Neural progenitor cell (in vitro differentiated cells): ENCODE measurements around the gene RGS6. TPM values are rescaled to one million over a fixed set of nuclear protein-coding genes. Genes with fewer than 3 reads are reported as not detected.

ENCODE experiments used
- DNase-seq: peaks from one replicate; pipeline ENCODE4 v3.0.0-alpha.2; 2016; ENCODE audit warnings: low spot score
- H2AFZ ChIP-seq: fragments of 200-600 bp; sonication (generic); replicated peaks from 2 replicates; pipeline ENCODE4 v1.6.1; 2016; ENCODE audit warnings: antibody characterized with exemption
- H3F3A ChIP-seq: fragments of 200-600 bp; sonication (generic); 2 replicates; pipeline ENCODE4 v1.6.1; 2016; ENCODE audit warnings: antibody characterized with exemption, low read depth
- H3K27ac ChIP-seq: fragments of 200-600 bp; sonication (generic); 2 replicates; pipeline ENCODE4 v1.5.1; 2016; ENCODE audit warnings: mild to moderate bottlenecking
- H3K27me3 ChIP-seq: fragments of 200-600 bp; sonication (generic); 2 replicates; pipeline ENCODE4 v1.6.1; 2016; ENCODE audit warnings: mild to moderate bottlenecking, moderate library complexity
- H3K36me3 ChIP-seq: fragments of 200-600 bp; sonication (generic); 2 replicates; pipeline ENCODE4 v1.5.1; 2016
- H3K4me1 ChIP-seq: fragments of 200-600 bp; sonication (generic); 2 replicates; pipeline ENCODE4 v1.6.1; 2016; ENCODE audit warnings: mixed run types
- H3K4me2 ChIP-seq: fragments of 200-600 bp; sonication (generic); 2 replicates; pipeline ENCODE4 v1.6.1; 2016
- H3K4me3 ChIP-seq: fragments of 200-600 bp; sonication (generic); 2 replicates; pipeline ENCODE4 v1.5.1; 2016
- H3K79me2 ChIP-seq: fragments of 200-600 bp; sonication (generic); 2 replicates; pipeline ENCODE4 v1.6.1; 2016; ENCODE audit warnings: low read depth
- H3K9ac ChIP-seq: fragments of 200-600 bp; sonication (generic); 2 replicates; pipeline ENCODE4 v1.6.1; 2016
- H3K9me3 ChIP-seq: fragments of 200-600 bp; sonication (generic); 2 replicates; pipeline ENCODE4 v1.5.1; 2016; ENCODE audit warnings: low read depth
- H4K20me1 ChIP-seq: fragments of 200-600 bp; sonication (generic); 2 replicates; pipeline ENCODE4 v1.6.1; 2016; ENCODE audit warnings: low read depth
- H3K27ac Mint-ChIP-seq: 3 replicates; pipeline ENCODE4 v1.8.0; 2021; ENCODE audit warnings: mixed read lengths
- H3K27me3 Mint-ChIP-seq: 2 replicates; pipeline ENCODE4 v1.8.0; 2022; ENCODE audit warnings: low read depth, mild to moderate bottlenecking, inconsistent platforms, moderate library complexity, mixed read lengths; ENCODE audit not compliant: insufficient read depth
- H3K36me3 Mint-ChIP-seq: 3 replicates; pipeline ENCODE4 v1.8.0; 2021; ENCODE audit warnings: mixed read lengths
- H3K4me1 Mint-ChIP-seq: 3 replicates; pipeline ENCODE4 v1.8.0; 2021; ENCODE audit warnings: mixed read lengths
- H3K4me3 Mint-ChIP-seq: 3 replicates; pipeline ENCODE4 v1.8.0; 2021; ENCODE audit warnings: mild to moderate bottlenecking, moderate library complexity, mixed read lengths
- H3K9me3 Mint-ChIP-seq: 3 replicates; pipeline ENCODE4 v1.8.0; 2020; ENCODE audit warnings: mixed read lengths
- EZH2 ChIP-seq: fragments of 200-600 bp; sonication (generic); IDR thresholded peaks from 2 replicates; pipeline ENCODE4 v1.6.1; 2017; ENCODE audit warnings: antibody characterized with exemption, mild to moderate bottlenecking, moderate library complexity
- EZH2phosphoT487 ChIP-seq: fragments of 200-600 bp; sonication (generic); IDR thresholded peaks from 2 replicates; pipeline ENCODE4 v1.6.1; 2017; ENCODE audit warnings: antibody characterized with exemption
- total RNA-seq: library from RNA; depleted of rRNA; stranded (reverse); fragments of >200 nt; gene quantifications from 2 replicates; pipeline ENCODE4 v1.2.3, GENCODE V29; 2015; ENCODE audit warnings: low replicate concordance
- TF ChIP-seq, protein P1 (sequence below): fragments of 200-600 bp; sonication (generic); IDR thresholded peaks from 2 replicates; pipeline ENCODE4 v1.5.1; 2017; ENCODE audit warnings: antibody characterized with exemption, mild to moderate bottlenecking

RGS6 gene
- total RNA-seq, 1 donor from 2014 or later, result 0.80 TPM

DNA sequence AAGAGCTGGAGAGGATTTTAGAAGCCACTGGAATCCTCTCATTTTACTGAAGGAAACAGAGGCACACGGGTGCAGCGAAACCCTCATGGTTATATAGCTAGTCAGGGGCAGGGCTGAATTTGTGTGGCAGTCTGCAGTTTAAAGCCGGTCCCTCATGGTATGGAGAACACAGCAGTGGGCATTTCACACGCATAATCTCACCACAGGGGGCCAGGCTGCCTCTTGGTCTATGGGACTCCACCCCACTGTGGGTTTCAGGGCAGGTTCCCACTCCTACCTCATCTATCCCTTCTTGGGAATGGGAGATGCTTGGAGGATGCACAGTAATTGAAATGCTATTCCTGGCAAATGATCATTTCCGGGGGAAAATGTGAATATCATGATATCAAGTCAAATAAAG, 400.6 kb downstream of the RGS6 start:
- Histone ChIP-seq H3K9ac (no peak overlapping the region), H4K20me1 (no peaks in the 10 kb centered on the region), H3K79me2 (no peaks in the 10 kb centered on the region), H3F3A (peaks cover 4% of the 10 kb centered on the region), H3K4me2 (peak overlapping the region; percentile 18), H3K36me3 (no peaks in the 10 kb centered on the region), H3K9me3 (no peaks in the 10 kb centered on the region), H3K27ac (no peak overlapping the region), H3K4me1 (peaks cover 11% of the 10 kb centered on the region), H3K4me3 (no peak overlapping the region), H3K27me3 (no peaks in the 10 kb centered on the region), H2AFZ (no peak overlapping the region)
- peaks cover 24% of the 10 kb centered on the region for H3K4me1 Mint-ChIP-seq
- H3K27me3 Mint-ChIP-seq, result no peaks in the 10 kb centered on the region
- H3K9me3 Mint-ChIP-seq, result no peaks in the 10 kb centered on the region
- H3K27ac Mint-ChIP-seq, result no peak overlapping the region
- no peak for TF ChIP-seq EZH2
- TF ChIP-seq, protein P1, sequence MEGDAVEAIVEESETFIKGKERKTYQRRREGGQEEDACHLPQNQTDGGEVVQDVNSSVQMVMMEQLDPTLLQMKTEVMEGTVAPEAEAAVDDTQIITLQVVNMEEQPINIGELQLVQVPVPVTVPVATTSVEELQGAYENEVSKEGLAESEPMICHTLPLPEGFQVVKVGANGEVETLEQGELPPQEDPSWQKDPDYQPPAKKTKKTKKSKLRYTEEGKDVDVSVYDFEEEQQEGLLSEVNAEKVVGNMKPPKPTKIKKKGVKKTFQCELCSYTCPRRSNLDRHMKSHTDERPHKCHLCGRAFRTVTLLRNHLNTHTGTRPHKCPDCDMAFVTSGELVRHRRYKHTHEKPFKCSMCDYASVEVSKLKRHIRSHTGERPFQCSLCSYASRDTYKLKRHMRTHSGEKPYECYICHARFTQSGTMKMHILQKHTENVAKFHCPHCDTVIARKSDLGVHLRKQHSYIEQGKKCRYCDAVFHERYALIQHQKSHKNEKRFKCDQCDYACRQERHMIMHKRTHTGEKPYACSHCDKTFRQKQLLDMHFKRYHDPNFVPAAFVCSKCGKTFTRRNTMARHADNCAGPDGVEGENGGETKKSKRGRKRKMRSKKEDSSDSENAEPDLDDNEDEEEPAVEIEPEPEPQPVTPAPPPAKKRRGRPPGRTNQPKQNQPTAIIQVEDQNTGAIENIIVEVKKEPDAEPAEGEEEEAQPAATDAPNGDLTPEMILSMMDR, result no peak
- TF ChIP-seq EZH2phosphoT487, result no peak
- no peaks in the 10 kb centered on the region for H3K36me3 Mint-ChIP-seq
- DNase-seq, result peak; percentile 32
- no peak overlapping the region for H3K4me3 Mint-ChIP-seq

- H3K4me1 Mint-ChIP-seq, result peaks cover 24% of the 10 kb centered on the region
- Histone ChIP-seq H3K79me2 (no peaks in the 10 kb centered on the region), H4K20me1 (no peaks in the 10 kb centered on the region), H3K4me1 (peaks cover 11% of the 10 kb centered on the region), H3K27ac (no peak overlapping the region), H3K4me2 (peak overlapping the region; percentile 18), H2AFZ (no peak overlapping the region), H3K4me3 (no peak overlapping the region), H3K9me3 (no peaks in the 10 kb centered on the region), H3F3A (peaks cover 4% of the 10 kb centered on the region), H3K9ac (no peak overlapping the region), H3K36me3 (no peaks in the 10 kb centered on the region), H3K27me3 (no peaks in the 10 kb centered on the region)
- TF ChIP-seq, protein P1, result no peak
- no peak for TF ChIP-seq EZH2phosphoT487
- H3K36me3 Mint-ChIP-seq, result no peaks in the 10 kb centered on the region
- H3K27me3 Mint-ChIP-seq, result no peaks in the 10 kb centered on the region
- H3K9me3 Mint-ChIP-seq, result peaks cover 2% of the 10 kb centered on the region
- H3K4me3 Mint-ChIP-seq, result no peak overlapping the region
- peak; percentile 16 for DNase-seq
- peak overlapping the region; percentile 75 for H3K27ac Mint-ChIP-seq
Measured at GRCh38 chr14:72333357-72333756, 401.1 kb downstream of the RGS6 start.

GRCh38 chr14:72336311-72336980, 404.2 kb downstream of the RGS6 start:
- Mint-ChIP-seq H3K27me3 (no peaks in the 10 kb centered on the region), H3K9me3 (peaks cover 3% of the 10 kb centered on the region), H3K4me1 (peaks cover 23% of the 10 kb centered on the region), H3K36me3 (no peaks in the 10 kb centered on the region), H3K27ac (no peak overlapping the region), H3K4me3 (no peak overlapping the region)
- Histone ChIP-seq H3K27ac (no peak overlapping the region), H3K36me3 (no peaks in the 10 kb centered on the region), H3K9ac (no peak overlapping the region), H3K4me1 (peaks cover 11% of the 10 kb centered on the region), H4K20me1 (no peaks in the 10 kb centered on the region), H3K4me2 (no peak overlapping the region), H3K4me3 (no peak overlapping the region), H3K79me2 (no peaks in the 10 kb centered on the region), H2AFZ (no peak overlapping the region), H3K27me3 (no peaks in the 10 kb centered on the region), H3K9me3 (no peaks in the 10 kb centered on the region), H3F3A (peaks cover 4% of the 10 kb centered on the region)
- TF ChIP-seq EZH2phosphoT487 (no peak), EZH2 (no peak)
- TF ChIP-seq, protein P1, result no peak
- DNase-seq, result no peak
